HG02763 (cell line): Measurements from ENCODE around the gene C16orf95.

Experiments
- ATAC-seq: cut with Tn5 transposase; IDR thresholded peaks from one replicate; pipeline ENCODE4 v1.9.1; 2021; ENCODE audit warnings: mild to moderate bottlenecking, moderate library complexity; ENCODE audit not compliant: unreplicated experiment

C16orf95 gene

DNA sequence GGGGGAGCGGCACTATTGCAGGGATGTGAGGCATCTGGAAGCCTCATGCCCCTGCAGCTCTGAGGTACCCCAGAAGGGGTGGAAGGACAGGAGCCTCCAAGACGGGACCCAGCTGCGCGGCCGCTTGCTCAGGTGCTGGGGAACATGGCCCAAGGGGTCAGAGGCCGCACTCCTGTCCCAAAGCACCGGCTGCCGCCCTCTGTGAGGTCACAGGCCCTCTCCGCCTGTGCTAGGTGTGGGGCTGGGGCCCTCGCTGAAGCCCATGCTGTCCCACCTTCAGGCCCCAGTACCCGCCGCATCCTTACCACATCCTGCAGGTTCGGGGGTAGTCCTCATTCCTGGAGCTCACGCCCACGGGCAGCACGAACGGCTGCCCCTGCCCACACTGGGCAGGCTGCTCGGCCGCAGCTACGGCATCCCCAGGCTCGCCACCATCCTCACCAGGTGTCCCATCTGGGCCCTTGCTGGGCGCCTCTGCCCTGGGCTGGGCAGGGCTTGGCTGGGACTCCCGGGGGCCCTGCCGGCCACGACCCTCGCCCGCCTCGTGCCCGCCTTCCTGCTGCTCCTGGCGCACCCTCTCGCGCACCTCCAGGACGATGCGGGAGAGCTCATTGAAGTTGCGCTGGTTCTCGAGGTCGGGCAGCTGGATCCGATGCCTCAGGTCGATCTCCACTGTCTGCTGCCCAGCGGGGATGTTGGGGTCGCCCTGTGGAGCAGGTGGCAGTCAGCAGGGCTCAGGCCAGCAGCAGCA, 16.6 kb upstream of the C16orf95 start:
- ATAC-seq = no peak

DNA sequence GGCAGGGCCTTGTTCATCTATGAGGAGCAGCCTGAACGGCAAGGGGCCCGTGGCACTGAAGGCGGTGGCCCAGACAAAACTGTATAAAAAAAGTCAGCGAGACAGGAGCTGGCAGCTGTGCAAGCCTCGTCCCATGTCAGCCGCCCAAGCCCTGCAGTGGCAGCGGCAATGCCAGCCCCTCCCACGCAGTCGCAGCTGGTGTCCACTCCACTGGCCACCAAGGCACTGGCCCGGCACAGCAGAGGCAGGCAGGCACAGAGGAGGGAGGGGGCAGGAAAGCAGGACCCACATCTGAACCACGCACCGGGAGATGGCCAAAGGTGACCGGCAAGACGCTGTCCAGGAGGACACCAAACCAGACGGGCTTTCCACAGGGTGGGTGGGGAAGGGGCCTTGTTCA, 15.9 kb upstream of the C16orf95 start:
- no peak for ATAC-seq

DNA sequence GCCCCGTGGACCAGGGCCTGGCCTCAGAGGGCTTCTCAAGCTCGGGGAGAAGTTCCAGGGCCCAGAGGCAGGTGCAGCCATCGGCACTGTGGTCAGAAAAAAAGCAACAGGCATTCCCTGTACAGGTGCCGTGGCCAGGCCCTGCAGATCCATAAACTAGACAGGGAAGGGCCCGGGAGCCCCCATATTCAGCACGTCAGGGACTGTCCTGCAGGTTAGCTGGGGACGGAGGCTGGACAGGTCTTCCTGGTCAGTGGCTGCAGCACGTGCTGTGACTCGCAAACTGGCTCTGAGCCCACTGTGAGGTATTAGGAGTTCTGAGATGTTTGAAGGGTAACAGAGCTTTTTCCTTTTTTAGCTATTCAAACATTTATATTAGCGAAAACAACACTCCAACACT, 15.0 kb upstream of the C16orf95 start:
- no peak for ATAC-seq

GRCh38 chr16:87331241-87331801, 14.1 kb upstream of the C16orf95 start:
- no peak for ATAC-seq

- ATAC-seq = no peak
Observed at GRCh38 chr16:87330646-87331045, 13.5 kb upstream of the C16orf95 start.

GRCh38 chr16:87330257-87330624, 13.0 kb upstream of the C16orf95 start:
- ATAC-seq = no peak

- ATAC-seq = no peak
Observed at GRCh38 chr16:87329436-87330256, 12.5 kb upstream of the C16orf95 start.

DNA sequence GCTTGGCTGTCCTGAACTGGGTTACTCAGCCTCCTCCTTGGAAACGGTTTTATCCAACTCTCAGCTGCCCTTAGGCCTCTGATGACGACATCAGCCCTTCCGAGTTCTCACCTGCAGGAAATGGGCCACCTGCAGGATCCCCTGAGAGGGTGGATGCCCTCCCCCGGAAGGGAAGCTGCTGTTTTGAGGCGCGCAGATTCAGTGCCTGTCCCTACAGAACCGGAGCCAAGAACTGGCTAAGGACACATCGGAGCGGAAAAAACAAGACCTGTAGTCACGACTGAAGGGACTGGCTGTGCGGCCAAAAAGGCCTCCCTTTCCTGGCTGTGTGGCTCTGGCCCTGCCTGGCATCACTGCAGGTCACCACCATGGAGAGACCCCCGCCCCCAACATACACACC, 11.7 kb upstream of the C16orf95 start:
- no peak for ATAC-seq

DNA sequence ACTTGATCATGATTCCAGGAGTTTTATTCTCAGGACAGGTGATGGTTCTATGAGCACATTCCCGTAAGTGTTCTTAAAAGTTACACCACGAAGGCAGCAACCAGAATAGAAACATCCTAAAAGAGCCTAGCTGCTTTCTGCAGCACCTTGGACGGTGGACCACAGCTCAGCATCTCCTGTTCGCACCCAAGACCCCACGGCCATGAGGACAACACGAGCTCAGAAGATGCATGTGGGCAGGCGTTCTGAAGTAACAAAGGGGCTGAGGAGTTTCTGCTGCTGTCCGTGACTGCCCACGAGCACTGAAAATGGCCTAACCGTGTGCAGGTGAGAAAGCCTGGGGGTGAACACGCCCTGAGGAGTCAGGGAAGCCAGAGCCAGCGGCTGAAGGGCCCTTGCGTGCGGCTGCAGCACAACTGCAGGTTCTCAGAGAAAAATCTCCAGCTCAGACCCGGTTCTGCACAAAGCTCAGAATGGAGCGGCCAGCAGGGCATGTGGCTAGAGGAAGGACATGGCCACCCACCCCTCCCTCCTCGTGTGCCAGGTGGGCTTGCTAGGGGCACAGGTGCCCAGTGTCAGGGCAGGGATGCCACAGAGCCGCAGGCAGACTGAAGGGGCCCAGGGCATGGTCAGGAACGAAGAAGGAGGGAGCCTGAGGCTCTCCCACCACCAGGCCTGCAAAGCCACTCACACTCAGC, 10.8 kb upstream of the C16orf95 start:
- no peak for ATAC-seq

- no peak for ATAC-seq
Observed at GRCh38 chr16:87326151-87326571, 9.0 kb upstream of the C16orf95 start.

GRCh38 chr16:87325423-87325858, 8.2 kb upstream of the C16orf95 start:
- ATAC-seq = no peak

DNA sequence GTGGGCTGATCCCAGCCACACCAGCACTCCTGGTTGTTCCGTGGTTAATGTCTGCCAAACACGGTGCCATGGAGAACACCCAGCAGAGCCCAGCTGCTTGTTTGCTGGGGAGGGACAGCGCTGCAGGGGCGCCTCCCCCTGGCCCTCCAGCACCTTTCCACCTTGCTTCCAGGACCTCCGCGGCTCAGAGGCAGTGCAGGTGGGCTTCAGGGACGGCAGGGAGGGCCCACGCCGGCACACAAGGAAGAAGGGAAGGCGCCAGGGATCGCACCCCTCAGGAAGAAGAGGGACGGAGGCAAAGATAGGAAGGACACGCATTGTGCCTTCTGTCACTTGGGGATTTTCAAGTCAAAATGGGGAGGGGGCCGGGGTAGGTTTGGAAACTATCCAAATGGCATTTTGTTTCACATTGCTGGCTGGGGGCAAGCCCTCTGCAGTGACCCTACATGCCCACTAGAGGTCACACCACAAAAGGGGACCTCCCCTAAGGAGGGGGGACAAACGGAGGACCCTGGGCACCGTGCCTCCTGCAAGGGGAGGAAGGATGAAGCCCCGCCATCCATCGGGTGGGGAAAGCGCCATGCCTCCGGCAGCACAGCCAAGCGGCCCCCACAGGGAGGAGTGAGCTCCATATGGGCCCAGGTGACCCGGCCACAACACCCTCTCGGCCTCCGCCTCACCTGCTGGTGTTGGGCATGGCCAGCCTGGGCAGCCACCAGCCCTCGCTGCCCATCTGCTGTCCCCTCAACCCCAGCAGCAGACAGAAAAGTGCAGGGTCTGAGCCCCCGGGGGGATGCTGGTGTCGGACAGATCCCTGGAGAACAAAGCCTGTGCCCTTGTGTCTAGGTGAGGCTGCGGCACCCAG, 7.5 kb upstream of the C16orf95 start:
- ATAC-seq = no peak

DNA sequence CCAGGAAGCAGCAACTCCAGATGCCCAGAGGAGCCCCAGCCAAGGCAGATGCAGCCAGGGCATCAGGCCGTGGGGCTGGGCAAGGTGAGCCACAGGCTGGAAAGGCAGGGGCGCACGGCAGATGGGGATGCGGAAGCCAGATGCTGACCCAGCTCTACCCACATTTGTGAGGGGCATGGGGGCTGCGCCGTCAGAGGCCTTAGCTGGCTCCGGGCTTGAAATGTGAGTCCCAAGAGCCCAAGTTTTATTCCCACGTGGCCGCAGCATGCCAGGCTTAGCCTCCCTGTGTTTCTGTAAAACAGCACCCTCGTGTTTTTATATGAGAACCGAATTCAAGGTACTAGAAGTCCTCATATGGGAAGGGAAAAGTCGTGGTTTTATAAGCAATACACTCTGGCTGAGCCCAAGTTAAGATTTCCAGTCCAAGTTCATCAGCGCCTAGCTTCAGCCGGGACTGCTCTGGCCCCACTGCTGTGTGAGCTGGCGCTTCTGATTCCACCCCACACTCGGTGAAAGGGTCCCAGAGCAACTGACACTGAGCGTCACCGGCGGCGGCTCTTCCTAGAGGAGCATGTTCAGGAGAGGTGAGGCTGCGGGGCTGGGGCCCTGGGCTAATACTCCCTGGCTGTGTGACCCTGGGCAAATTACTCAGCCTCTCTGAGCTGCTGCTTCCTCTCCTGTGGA, 6.7 kb upstream of the C16orf95 start:
- no peak for ATAC-seq

- no peak for ATAC-seq
Observed at GRCh38 chr16:87322833-87323726, 5.9 kb upstream of the C16orf95 start.

DNA sequence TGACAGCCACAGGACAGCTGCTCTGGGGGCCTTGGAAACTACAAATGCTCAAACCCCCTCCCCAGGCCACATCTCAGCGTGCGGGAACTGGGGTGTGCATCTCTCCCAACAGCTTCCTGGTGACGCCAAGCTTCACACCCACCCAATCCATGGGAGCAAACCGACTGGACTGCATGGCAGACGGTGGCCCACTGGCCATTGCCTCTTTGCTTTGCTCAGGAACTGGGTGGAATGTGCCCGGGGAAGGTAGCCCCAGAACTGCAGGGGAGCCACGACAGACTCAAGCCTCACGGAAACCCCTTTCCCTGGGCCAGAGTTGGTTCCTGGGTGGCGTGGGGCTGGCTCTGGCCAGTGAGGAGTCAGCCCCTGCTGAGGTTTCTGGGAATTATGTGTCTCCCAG, 5.2 kb upstream of the C16orf95 start:
- no peak for ATAC-seq

DNA sequence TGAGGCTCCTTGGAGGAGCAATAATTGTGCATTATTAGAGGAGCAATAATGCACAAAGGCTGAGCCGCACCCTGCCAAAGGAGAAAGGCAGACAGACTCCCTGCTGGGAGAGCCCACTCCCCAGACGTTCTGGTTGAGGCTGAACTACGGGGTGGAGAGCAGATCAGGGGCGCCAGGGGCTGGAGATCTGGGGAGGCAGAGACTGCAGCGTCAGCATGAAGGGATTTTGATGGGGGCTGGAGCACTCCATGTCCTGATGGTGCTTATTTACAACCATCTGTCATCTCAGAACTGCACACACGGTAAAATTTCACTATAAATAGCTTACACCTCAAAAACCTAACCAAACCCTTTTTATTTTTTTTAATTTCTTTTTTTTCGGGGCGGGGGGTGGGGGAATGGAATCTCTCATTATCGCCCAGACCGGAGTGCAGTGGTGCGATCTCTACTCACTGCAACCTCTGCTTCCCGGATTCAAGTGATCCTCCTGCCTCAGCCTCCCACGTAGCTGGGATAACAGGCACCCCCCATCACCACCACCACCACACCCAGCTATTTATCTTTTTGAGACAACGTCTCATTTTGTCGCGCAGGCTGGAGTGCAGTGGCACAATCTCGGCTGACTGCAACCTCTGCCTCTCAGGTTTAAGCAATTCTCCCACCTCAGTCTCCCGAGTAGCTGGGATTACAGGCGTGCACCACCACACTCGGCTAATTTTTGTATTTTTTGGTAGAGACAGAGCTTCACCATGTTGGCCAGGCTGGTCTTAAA, 4.3 kb upstream of the C16orf95 start:
- no peak for ATAC-seq

- no peak for ATAC-seq
Observed at GRCh38 chr16:87320510-87321227, 3.5 kb upstream of the C16orf95 start.
